Muscle of arm (tissue), 12 donors: ENCODE results near the gene POLE. TPM values are rescaled to one million over a fixed set of nuclear protein-coding genes. Genes with fewer than 3 reads are reported as not detected.

Experiments used
- DNase-seq: peaks from one replicate; pipeline ENCODE4 v3.0.0-alpha.2; 2013
- polyA plus RNA-seq, 12 donors: library from polyadenylated mRNA; unstranded; fragments of 120-200 nt; gene quantifications; one replicate each; pipeline ENCODE4 v1.2.1, GENCODE V29; 2013; ENCODE audit not compliant: insufficient read length in 12 of 12

The POLE gene
- polyA plus RNA-seq, 12 donors: 20.6 to 61.5 (median 27.2) TPM; not detected in 1

- DNase-seq: no peak
Observed at GRCh38 chr12:132580701-132581292, 106.3 kb downstream of the POLE start.

GRCh38 chr12:132579744-132580143, 107.4 kb downstream of the POLE start:
- no peak for DNase-seq

GRCh38 chr12:132578826-132579225, 108.3 kb downstream of the POLE start:
- DNase-seq: no peak

GRCh38 chr12:132578118-132578517, 109.0 kb downstream of the POLE start:
- no peak for DNase-seq

- no peak for DNase-seq
Observed at GRCh38 chr12:132577191-132577920, 109.8 kb downstream of the POLE start.

GRCh38 chr12:132576701-132577100, 110.4 kb downstream of the POLE start:
- DNase-seq: no peak

- no peak for DNase-seq
Observed at GRCh38 chr12:132575661-132576060, 111.5 kb downstream of the POLE start.

- no peak for DNase-seq
Observed at GRCh38 chr12:132574271-132574996, 112.7 kb downstream of the POLE start.

Other genes starting within 250 kb of the POLE start
- 100 to 1,000 TPM in 1 of 12 donors, 10 to 100 TPM in 10, not detected in 1; 30.7 to 124 (median 35.5) TPM for gene FBRSL1, start 197.2 kb downstream of the POLE start, polyA plus RNA-seq
- gene LRCOL1, start 76.8 kb downstream of the POLE start, polyA plus RNA-seq: under 1 TPM in 7 of 12 donors, not detected in 5; 0.24 to 0.52 (median 0.42) TPM
- under 1 TPM in 1 of 12 donors, not detected in 11; 0.87 TPM for gene P2RX2, start 68.6 kb downstream of the POLE start, polyA plus RNA-seq
- gene PXMP2, start 245 bp upstream of the POLE start, polyA plus RNA-seq: 10 to 100 TPM in 11 of 12 donors, not detected in 1; 12.6 to 26.6 (median 17.2) TPM
- gene PGAM5, start 23.5 kb upstream of the POLE start, polyA plus RNA-seq: 10 to 100 TPM in 11 of 12 donors, not detected in 1; 15.7 to 21.5 (median 18.9) TPM
- 10 to 100 TPM in 11 of 12 donors, not detected in 1; 28.4 to 66.6 (median 44.2) TPM for gene ANKLE2, start 74.5 kb upstream of the POLE start, polyA plus RNA-seq
- 10 to 100 TPM in 11 of 12 donors, not detected in 1; 29.6 to 59.2 (median 43.8) TPM for gene GOLGA3, start 141.5 kb upstream of the POLE start, polyA plus RNA-seq
- gene CHFR, start 200.3 kb upstream of the POLE start, polyA plus RNA-seq: 10 to 100 TPM in 11 of 12 donors, not detected in 1; 14.0 to 31.7 (median 20.6) TPM